Ovary (tissue), 3 donors: ENCODE data around the gene TWNK.

ENCODE experiments used
- EP300 ChIP-seq: sonication (generic); formaldehyde crosslinking; IDR thresholded peaks from one replicate; pipeline ENCODE4 v1.6.1; 2017; ENCODE audit warnings: antibody characterized with exemption
- POLR2A ChIP-seq: fragments of 450-650 bp; IDR thresholded peaks from one replicate; pipeline ENCODE4 v1.6.1; 2017; ENCODE audit warnings: antibody characterized with exemption, mild to moderate bottlenecking, moderate library complexity
- TF ChIP-seq, protein P1 (sequence below), 3 donors: fragments of 450-650 bp in 2 of 3; fragments of 200-600 bp in 1 of 3; IDR thresholded peaks; one replicate each; pipeline versions ENCODE4 v1.5.1 to v1.8.0; 2016 to 2022; ENCODE audit warnings: antibody characterized with exemption in 3 of 3, mild to moderate bottlenecking in 1 of 3
- donor health status: DM: no; HTN: no; CAD: no.

DNA sequence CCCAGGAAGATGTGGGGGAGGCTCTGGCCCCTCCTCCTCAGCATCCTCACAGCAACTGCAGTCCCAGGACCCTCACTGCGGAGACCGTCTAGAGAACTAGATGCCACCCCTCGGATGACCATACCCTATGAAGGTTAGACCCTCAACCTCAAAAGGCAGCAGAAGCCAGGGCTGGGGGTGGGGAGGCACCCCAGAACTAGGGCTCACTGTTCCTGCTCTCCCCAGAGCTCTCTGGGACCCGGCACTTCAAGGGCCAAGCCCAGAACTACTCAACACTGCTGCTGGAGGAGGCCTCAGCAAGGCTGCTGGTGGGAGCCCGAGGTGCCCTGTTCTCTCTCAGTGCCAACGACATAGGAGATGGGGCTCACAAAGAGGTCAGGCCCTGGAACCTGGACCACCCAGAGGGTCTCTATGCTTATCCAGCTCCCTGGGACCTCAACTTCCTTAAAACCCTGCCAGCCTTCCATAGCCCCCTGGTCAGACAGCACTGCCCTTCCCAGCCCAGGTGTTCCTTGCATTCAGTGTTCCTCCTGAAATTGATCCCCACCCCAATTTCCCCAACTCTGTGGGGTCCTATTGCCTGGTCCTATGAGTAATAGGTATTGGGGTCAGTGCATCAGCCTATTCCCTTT, 14.3 kb upstream of the TWNK start:
- no peak for TF ChIP-seq POLR2A
- no peak for TF ChIP-seq EP300
- TF ChIP-seq, protein P1, sequence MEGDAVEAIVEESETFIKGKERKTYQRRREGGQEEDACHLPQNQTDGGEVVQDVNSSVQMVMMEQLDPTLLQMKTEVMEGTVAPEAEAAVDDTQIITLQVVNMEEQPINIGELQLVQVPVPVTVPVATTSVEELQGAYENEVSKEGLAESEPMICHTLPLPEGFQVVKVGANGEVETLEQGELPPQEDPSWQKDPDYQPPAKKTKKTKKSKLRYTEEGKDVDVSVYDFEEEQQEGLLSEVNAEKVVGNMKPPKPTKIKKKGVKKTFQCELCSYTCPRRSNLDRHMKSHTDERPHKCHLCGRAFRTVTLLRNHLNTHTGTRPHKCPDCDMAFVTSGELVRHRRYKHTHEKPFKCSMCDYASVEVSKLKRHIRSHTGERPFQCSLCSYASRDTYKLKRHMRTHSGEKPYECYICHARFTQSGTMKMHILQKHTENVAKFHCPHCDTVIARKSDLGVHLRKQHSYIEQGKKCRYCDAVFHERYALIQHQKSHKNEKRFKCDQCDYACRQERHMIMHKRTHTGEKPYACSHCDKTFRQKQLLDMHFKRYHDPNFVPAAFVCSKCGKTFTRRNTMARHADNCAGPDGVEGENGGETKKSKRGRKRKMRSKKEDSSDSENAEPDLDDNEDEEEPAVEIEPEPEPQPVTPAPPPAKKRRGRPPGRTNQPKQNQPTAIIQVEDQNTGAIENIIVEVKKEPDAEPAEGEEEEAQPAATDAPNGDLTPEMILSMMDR (IDR thresholded peaks at IDR 0.05) = no peak
